Activated naive CD4-positive, alpha-beta T cell treated with anti-CD3 and anti-CD28 coated beads, Interleukin-2, amount 10 ng/mL, durations not matched to agents 7 days and 5 days (primary cell): Measurements from ENCODE around the gene FOXD1.
A peak's percentile ranks its signal among the peaks of the same experiment; 100 is the strongest.
"Not testable (repeated sequence)": the region's sequence is repeated elsewhere in the genome, so short reads cannot be mapped to it uniquely, and the experiment has no call there.

Experiments used
- CTCF ChIA-PET: fragments of 350-600 bp; sonication (Branson Sonifier 250); formaldehyde crosslinking; loops from one replicate; lab custom pipeline; 2021; ENCODE audit warnings: antibody characterized with exemption; lab: Charles Lee
- DNase-seq: peaks from one replicate; pipeline ENCODE4 v3.0.0-alpha.2; 2020
- H3K27ac Mint-ChIP-seq: one replicate; pipeline ENCODE4 v1.8.0; 2021; ENCODE audit warnings: mild to moderate bottlenecking, moderate library complexity, mixed read lengths
- H3K27me3 Mint-ChIP-seq: one replicate; pipeline ENCODE4 v1.8.0; 2021; ENCODE audit warnings: mild to moderate bottlenecking, mixed read lengths
- H3K36me3 Mint-ChIP-seq: one replicate; pipeline ENCODE4 v1.8.0; 2021; ENCODE audit warnings: mixed read lengths
- H3K4me1 Mint-ChIP-seq: one replicate; pipeline ENCODE4 v1.8.0; 2021; ENCODE audit warnings: mixed read lengths
- H3K4me3 Mint-ChIP-seq: one replicate; pipeline ENCODE4 v1.8.0; 2021; ENCODE audit warnings: mild to moderate bottlenecking, moderate library complexity, mixed read lengths
- H3K9me3 Mint-ChIP-seq: one replicate; pipeline ENCODE4 v1.8.0; 2021; ENCODE audit warnings: mixed read lengths

FOXD1 gene

DNA sequence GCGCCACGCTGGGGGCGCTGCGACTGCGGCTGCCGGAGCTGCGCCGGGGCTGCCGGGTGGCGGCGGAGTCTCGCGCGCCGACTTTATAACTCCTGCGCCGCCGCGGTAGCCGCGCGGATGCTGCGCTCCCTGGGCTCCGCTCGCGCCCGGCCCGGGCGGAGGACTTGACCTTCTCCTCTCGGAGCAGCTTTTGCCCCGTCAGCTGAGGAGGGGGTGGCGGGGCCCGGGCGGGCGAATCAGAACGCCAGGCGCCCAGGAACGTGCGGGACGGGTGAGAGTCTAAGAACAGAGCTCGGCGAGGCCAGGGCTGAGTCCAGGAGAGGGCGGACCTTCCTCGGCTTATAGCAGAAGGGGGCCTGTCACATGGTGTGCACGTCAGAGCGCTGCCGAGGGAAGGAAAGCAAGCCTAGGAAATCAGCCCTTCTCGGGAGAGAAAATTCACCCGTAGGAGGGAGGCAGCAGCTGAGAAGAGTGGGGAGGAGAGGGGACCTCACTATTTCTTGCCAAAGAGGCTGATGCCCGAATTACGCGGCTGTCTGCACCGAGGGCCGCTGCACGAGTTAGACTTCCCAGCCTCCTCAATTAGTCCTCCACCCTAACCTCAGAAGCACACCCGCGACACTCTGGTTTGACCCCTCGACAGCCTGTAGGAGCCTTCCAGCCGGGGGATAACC, at the start of gene FOXD1:
Gene FOXD1, minus strand, starts transcription at position 315 of the 674 bp plus-strand sequence. CDS start 415 bp downstream, outside the sequence.
- peaks cover 25% of the 10 kb centered on the region for H3K4me1 Mint-ChIP-seq
- peak within 1 kb of the TSS; percentile 80 for H3K27ac Mint-ChIP-seq
- CTCF ChIA-PET: interaction anchor here (1.3 kb wide), 1 partner anchor 232 kb away, joined by 4 read pairs; no protein-coding TSS in a partner anchor
- peaks cover 92% of the 10 kb centered on the region for H3K27me3 Mint-ChIP-seq
- H3K4me3 Mint-ChIP-seq: peak within 1 kb of the TSS; percentile 70
- peak; percentile 52 for DNase-seq
- H3K9me3 Mint-ChIP-seq: no peaks in the 10 kb centered on the region
- peaks cover 8% of the 10 kb centered on the region for H3K36me3 Mint-ChIP-seq

GRCh38 chr5:73497497-73498056, 49.0 kb upstream of the FOXD1 start:
- H3K9me3 Mint-ChIP-seq: no peaks in the 10 kb centered on the region
- H3K4me1 Mint-ChIP-seq: peaks cover 45% of the 10 kb centered on the region
- CTCF ChIA-PET: interaction anchor here (1.5 kb wide), 1 partner anchor 39 kb away, joined by 5 read pairs; no protein-coding TSS in a partner anchor
- peaks cover 29% of the 10 kb centered on the region for H3K36me3 Mint-ChIP-seq
- peak overlapping the region; percentile 98 for H3K27ac Mint-ChIP-seq
- peak overlapping the region; percentile 96 for H3K4me3 Mint-ChIP-seq
- peaks cover 14% of the 10 kb centered on the region for H3K27me3 Mint-ChIP-seq
- no peak for DNase-seq

GRCh38 chr5:73496984-73497457, 48.4 kb upstream of the FOXD1 start:
- Mint-ChIP-seq H3K27ac (peak overlapping the region; percentile 98), H3K9me3 (no peaks in the 10 kb centered on the region), H3K36me3 (peaks cover 24% of the 10 kb centered on the region), H3K4me1 (peaks cover 40% of the 10 kb centered on the region), H3K27me3 (peaks cover 17% of the 10 kb centered on the region), H3K4me3 (peak overlapping the region; percentile 96)
- DNase-seq: no peak
- CTCF ChIA-PET: interaction anchor here (0.8 to 1.2 kb wide), 2 partner anchors 23 to 40 kb away, joined by 3 to 4 read pairs; no protein-coding TSS in a partner anchor

GRCh38 chr5:73495772-73496335, 47.3 kb upstream of the FOXD1 start:
- CTCF ChIA-PET: interaction anchor here (1.2 kb wide), 1 partner anchor 24 kb away, joined by 4 read pairs; no protein-coding TSS in a partner anchor
- Mint-ChIP-seq H3K27ac (no peak overlapping the region), H3K4me1 (peaks cover 33% of the 10 kb centered on the region), H3K27me3 (peaks cover 21% of the 10 kb centered on the region), H3K9me3 (no peaks in the 10 kb centered on the region), H3K4me3 (no peak overlapping the region), H3K36me3 (peaks cover 17% of the 10 kb centered on the region)
- DNase-seq: no peak

- CTCF ChIA-PET: no interaction called here
- peaks cover 25% of the 10 kb centered on the region for H3K27me3 Mint-ChIP-seq
These were observed 46.1 kb upstream of the FOXD1 start for GRCh38 chr5:73494721-73495120.

GRCh38 chr5:73493421-73493820, 44.8 kb upstream of the FOXD1 start:
- peaks cover 15% of the 10 kb centered on the region for H3K4me1 Mint-ChIP-seq
- H3K27me3 Mint-ChIP-seq: peaks cover 28% of the 10 kb centered on the region
- no peak overlapping the region for H3K27ac Mint-ChIP-seq
- CTCF ChIA-PET: no interaction called here
- H3K4me3 Mint-ChIP-seq: no peak overlapping the region
- H3K9me3 Mint-ChIP-seq: no peaks in the 10 kb centered on the region
- no peak for DNase-seq
- peaks cover 4% of the 10 kb centered on the region for H3K36me3 Mint-ChIP-seq

More at GRCh38 chr5:73494721-73495120, 46.1 kb upstream of the FOXD1 start:
- Mint-ChIP-seq H3K9me3 (no peaks in the 10 kb centered on the region), H3K36me3 (peaks cover 12% of the 10 kb centered on the region), H3K27ac (no peak overlapping the region), H3K4me3 (no peak overlapping the region), H3K4me1 (peaks cover 22% of the 10 kb centered on the region)
- DNase-seq: no peak

GRCh38 chr5:73491155-73491554, 42.6 kb upstream of the FOXD1 start:
- no peaks in the 10 kb centered on the region for H3K4me1 Mint-ChIP-seq
- no peaks in the 10 kb centered on the region for H3K9me3 Mint-ChIP-seq
- DNase-seq: no peak
- H3K4me3 Mint-ChIP-seq: no peak overlapping the region
- H3K36me3 Mint-ChIP-seq: no peaks in the 10 kb centered on the region
- H3K27ac Mint-ChIP-seq: no peak overlapping the region
- CTCF ChIA-PET: no interaction called here
- H3K27me3 Mint-ChIP-seq: peaks cover 39% of the 10 kb centered on the region

GRCh38 chr5:73490088-73490487, 41.5 kb upstream of the FOXD1 start:
- Mint-ChIP-seq H3K27me3 (peaks cover 41% of the 10 kb centered on the region), H3K27ac (no peak overlapping the region), H3K9me3 (no peaks in the 10 kb centered on the region), H3K4me3 (no peak overlapping the region), H3K4me1 (no peaks in the 10 kb centered on the region), H3K36me3 (no peaks in the 10 kb centered on the region)
- no peak for DNase-seq
- CTCF ChIA-PET: no interaction called here

- no peaks in the 10 kb centered on the region for H3K4me1 Mint-ChIP-seq
- H3K36me3 Mint-ChIP-seq: no peaks in the 10 kb centered on the region
- no peak for DNase-seq
- CTCF ChIA-PET: no interaction called here
- H3K9me3 Mint-ChIP-seq: no peaks in the 10 kb centered on the region
- H3K27me3 Mint-ChIP-seq: peaks cover 41% of the 10 kb centered on the region
- H3K4me3 Mint-ChIP-seq: no peak overlapping the region
- no peak overlapping the region for H3K27ac Mint-ChIP-seq
These were observed 40.2 kb upstream of the FOXD1 start for GRCh38 chr5:73488806-73489205.

- CTCF ChIA-PET: no interaction called here
- H3K36me3 Mint-ChIP-seq: no peaks in the 10 kb centered on the region
These were observed 39.2 kb upstream of the FOXD1 start for GRCh38 chr5:73487815-73488214.

DNA sequence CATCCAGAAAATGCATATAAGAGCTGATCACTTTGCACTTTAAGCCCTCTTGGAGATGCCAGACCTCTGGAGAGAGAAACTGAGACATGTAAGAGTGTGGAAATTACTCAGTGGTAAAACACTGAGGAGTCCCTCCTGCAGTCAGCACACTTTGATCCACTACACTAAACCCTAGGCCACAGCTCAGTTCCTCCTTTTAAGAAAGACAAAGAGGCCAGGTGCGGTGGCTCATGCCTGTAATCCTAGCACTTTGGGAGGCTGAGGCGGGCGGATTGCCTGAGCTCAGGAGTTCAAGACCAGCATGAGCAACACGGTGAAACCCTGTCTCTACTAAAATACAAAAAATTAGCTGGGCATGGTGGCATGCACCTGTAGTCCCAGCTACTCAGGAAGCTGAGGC, 38.7 kb upstream of the FOXD1 start:
- H3K27ac Mint-ChIP-seq, H3K9me3 Mint-ChIP-seq, H3K36me3 Mint-ChIP-seq, H3K4me1 Mint-ChIP-seq, DNase-seq, CTCF ChIA-PET, H3K4me3 Mint-ChIP-seq: not testable (repeated sequence)
- peaks cover 32% of the 10 kb centered on the region for H3K27me3 Mint-ChIP-seq

More at GRCh38 chr5:73487815-73488214, 39.2 kb upstream of the FOXD1 start:
- Mint-ChIP-seq H3K4me1 (no peaks in the 10 kb centered on the region), H3K4me3 (no peak overlapping the region), H3K27me3 (peaks cover 36% of the 10 kb centered on the region), H3K27ac (no peak overlapping the region), H3K9me3 (no peaks in the 10 kb centered on the region)
- DNase-seq: no peak

DNA sequence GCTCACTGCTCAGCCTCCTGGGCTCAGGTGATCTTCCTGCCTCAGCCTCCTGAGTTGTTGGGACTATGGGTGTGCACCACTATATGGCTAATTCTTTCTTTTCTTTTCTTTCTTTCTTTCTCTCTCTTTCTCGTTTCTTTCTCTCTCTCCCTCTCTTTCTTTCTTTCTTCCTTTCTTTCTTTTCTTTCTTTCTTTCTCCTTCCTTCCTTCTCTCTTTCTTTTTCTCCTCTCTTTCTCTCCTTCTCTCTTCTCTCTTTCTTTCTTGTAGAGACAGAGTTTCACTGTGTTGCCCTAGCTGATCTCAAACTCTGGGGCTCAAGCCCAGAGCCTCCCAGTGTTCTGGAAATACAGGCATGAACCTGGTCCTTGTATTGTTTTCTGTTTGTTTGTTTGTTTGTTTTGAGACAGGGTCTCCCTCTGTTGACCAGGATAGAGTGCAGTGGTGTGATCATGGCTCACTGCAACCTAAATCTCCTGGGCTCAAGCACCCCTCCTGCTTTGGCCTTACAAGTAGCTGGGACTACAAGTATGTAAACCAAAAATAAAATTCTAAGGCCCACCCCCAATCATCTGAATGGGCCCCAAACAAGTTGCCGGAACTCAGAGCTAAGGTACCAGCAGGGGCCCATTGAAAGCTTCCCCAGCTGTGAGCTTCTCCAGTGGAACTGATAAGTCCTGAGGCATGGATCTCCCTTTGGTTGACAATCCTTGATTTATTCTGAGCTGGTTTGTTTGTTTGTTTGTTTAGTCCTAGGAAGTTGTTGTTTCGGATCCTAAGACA, 37.7 kb upstream of the FOXD1 start:
- Mint-ChIP-seq H3K4me3 (no peak overlapping the region), H3K4me1 (no peaks in the 10 kb centered on the region), H3K27me3 (peaks cover 40% of the 10 kb centered on the region), H3K27ac (no peak overlapping the region), H3K9me3 (no peaks in the 10 kb centered on the region), H3K36me3 (no peaks in the 10 kb centered on the region)
- no peak for DNase-seq
- CTCF ChIA-PET: no interaction called here

GRCh38 chr5:73485715-73486114, 37.1 kb upstream of the FOXD1 start:
- H3K27me3 Mint-ChIP-seq: peaks cover 42% of the 10 kb centered on the region
- H3K4me1 Mint-ChIP-seq: no peaks in the 10 kb centered on the region
- H3K27ac Mint-ChIP-seq: no peak overlapping the region
- no peak for DNase-seq
- CTCF ChIA-PET: no interaction called here
- H3K36me3 Mint-ChIP-seq: no peaks in the 10 kb centered on the region
- H3K9me3 Mint-ChIP-seq: no peaks in the 10 kb centered on the region
- H3K4me3 Mint-ChIP-seq: no peak overlapping the region

DNA sequence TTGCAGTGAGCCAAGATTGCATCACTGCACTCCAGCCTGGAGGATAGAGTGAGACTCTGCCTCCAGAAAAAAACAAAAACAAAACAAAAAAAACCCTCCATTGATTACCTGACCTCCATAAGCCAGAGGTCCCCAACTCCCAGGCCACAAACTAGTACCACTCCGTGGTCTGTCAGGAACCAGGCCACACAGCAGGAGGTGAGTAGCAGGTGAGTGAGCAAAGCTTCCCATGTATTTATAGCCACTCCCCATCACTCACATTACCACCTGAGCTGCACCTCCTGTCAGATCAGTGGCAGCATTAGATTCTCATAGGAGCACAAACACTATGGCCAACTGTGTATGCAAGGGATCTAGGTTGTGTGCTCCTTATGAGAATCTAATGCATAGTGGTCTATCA, 35.9 kb upstream of the FOXD1 start:
- H3K9me3 Mint-ChIP-seq: no peaks in the 10 kb centered on the region
- CTCF ChIA-PET: no interaction called here
- no peaks in the 10 kb centered on the region for H3K36me3 Mint-ChIP-seq
- no peak overlapping the region for H3K4me3 Mint-ChIP-seq
- H3K27me3 Mint-ChIP-seq: peaks cover 42% of the 10 kb centered on the region
- DNase-seq: no peak
- no peaks in the 10 kb centered on the region for H3K4me1 Mint-ChIP-seq
- H3K27ac Mint-ChIP-seq: no peak overlapping the region
